HFF-Myc (cell line): Measurements from ENCODE around the gene CDC42EP3.

Experiments used
- DNase-seq: peaks from one replicate; pipeline ENCODE4 v3.0.0-alpha.2; 2011; ENCODE audit warnings: low read depth; ENCODE audit errors: extremely low read depth
- H3K4me3 ChIP-seq: replicated peaks from 2 replicates; pipeline ENCODE4 v1.5.1; 2011; ENCODE audit warnings: low read depth, mild to moderate bottlenecking, control low read depth, low read length
- CTCF ChIP-seq: IDR thresholded peaks from 2 replicates; pipeline ENCODE4 v1.5.1; 2012; ENCODE audit warnings: mild to moderate bottlenecking, low read depth, low read length, control low read depth; ENCODE audit errors: missing control alignments

Gene CDC42EP3

GRCh38 chr2:37610638-37611289, 60.7 kb downstream of the CDC42EP3 start:
- H3K4me3 ChIP-seq: no peak overlapping the region
- no peak for DNase-seq
- TF ChIP-seq CTCF: no peak

- no peak for DNase-seq
- H3K4me3 ChIP-seq: no peak overlapping the region
Measured at GRCh38 chr2:37609782-37610181, 61.7 kb downstream of the CDC42EP3 start.

GRCh38 chr2:37604716-37605115, 66.7 kb downstream of the CDC42EP3 start:
- DNase-seq: no peak
- H3K4me3 ChIP-seq: no peak overlapping the region
- TF ChIP-seq CTCF: no peak

More at GRCh38 chr2:37609782-37610181, 61.7 kb downstream of the CDC42EP3 start:
- no peak for TF ChIP-seq CTCF

- no peak for DNase-seq
- no peak for TF ChIP-seq CTCF
- H3K4me3 ChIP-seq: no peak overlapping the region
Measured at GRCh38 chr2:37602702-37603101, 68.7 kb downstream of the CDC42EP3 start.

- TF ChIP-seq CTCF: no peak
- H3K4me3 ChIP-seq: no peak overlapping the region
- no peak for DNase-seq
Measured at GRCh38 chr2:37602040-37602439, 69.4 kb downstream of the CDC42EP3 start.

- TF ChIP-seq CTCF: no peak
- no peak overlapping the region for H3K4me3 ChIP-seq
- DNase-seq: no peak
Measured at GRCh38 chr2:37601569-37601968, 69.9 kb downstream of the CDC42EP3 start.

- no peak for DNase-seq
Measured at GRCh38 chr2:37600735-37601134, 70.7 kb downstream of the CDC42EP3 start.

More at GRCh38 chr2:37600735-37601134, 70.7 kb downstream of the CDC42EP3 start:
- H3K4me3 ChIP-seq: no peak overlapping the region
- no peak for TF ChIP-seq CTCF
